GM18909 (cell line): ENCODE results near the gene DENND4A.
"Not testable (repeated sequence)": the region's sequence is repeated elsewhere in the genome, so short reads cannot be mapped to it uniquely, and the experiment has no call there.

Experiments used
- ATAC-seq: cut with Tn5 transposase; IDR thresholded peaks from one replicate; pipeline ENCODE4 v1.9.1; 2021; ENCODE audit warnings: mild to moderate bottlenecking; ENCODE audit not compliant: unreplicated experiment, poor library complexity

Gene DENND4A

GRCh38 chr15:65821070-65821469, 29.0 kb upstream of the DENND4A start:
- ATAC-seq = no peak

DNA sequence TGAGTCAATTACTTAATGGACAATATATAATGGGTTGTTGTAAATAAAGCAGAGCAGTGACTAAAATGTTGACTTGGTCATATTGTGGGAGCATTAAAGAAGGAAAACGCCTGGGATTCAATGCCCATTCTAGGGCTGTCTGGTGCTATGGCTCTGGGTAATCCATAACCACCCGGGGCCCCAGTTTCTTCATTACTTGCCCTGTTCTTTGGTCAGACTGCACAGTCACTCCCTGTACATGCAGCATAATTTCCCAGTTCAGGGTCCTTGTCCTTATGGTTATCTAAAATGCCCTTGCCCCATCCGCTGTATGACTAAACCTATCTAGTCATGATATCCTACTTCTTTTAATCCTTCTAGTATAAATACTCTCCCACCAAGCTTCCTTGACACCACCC, 27.5 kb upstream of the DENND4A start:
- no peak for ATAC-seq

- peak; percentile 68 for ATAC-seq
Observed at GRCh38 chr15:65818927-65819562, 27.0 kb upstream of the DENND4A start.

DNA sequence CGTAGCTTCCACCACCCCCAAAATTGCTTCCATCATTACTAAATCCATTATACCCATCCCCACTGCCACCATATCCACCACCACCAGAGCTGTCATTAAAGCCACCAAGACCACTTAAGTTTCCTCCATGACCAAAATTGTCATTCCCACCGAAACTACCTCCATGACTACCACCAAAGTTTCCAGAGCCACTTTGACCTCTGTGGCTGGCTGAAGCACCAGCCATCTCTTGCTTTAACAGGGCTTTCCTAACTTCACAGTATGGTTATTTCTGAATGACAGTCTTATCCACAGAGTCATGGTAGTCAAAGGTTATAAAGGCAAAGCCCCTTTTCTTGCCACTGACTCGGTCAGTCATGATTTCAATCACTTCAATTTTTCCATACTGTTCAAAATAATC, 24.3 kb upstream of the DENND4A start:
- no peak for ATAC-seq

GRCh38 chr15:65816008-65816407, 23.9 kb upstream of the DENND4A start:
- ATAC-seq = not testable (repeated sequence)

DNA sequence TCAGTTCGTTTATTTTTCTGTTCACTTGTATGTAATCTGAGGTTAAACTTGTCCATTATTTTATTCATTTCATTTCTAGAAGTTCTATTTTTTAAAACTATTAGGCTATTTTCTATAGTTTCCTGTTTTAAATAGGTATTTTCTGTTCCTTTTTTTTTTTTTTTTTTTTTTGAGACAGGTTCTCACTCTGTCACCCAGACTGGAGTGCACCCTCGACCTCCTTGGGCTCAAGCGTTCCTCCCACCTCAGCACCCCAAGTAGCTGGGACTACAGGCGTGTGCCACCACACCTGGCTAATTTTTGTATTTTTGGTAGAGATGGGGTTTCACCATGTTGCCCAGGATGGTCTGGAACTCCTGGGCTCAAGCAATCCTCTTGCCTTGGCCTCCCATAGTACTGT, 22.2 kb upstream of the DENND4A start:
- not testable (repeated sequence) for ATAC-seq

GRCh38 chr15:65812916-65813315, 20.8 kb upstream of the DENND4A start:
- ATAC-seq = no peak

DNA sequence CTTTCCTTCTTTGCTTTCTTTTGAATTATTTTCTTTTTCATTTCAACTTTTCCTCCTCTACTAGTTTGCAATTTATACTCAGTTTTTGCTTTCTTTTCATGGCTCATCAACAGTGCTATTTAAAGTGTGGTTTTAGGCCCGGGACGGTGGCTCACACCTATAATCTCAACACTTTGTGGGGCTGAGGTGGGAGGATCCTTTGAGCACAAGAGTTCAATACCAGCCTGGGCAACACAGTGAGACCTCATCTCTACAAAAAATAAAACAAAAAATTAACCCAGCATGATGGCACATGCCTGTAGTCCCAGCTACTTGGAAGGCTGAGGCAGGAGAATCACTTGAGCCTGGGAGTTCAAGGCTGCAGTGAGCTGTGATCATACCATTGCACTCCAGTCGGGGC, 20.4 kb upstream of the DENND4A start:
- no peak for ATAC-seq

- ATAC-seq = no peak
Observed at GRCh38 chr15:65811835-65812234, 19.7 kb upstream of the DENND4A start.

DNA sequence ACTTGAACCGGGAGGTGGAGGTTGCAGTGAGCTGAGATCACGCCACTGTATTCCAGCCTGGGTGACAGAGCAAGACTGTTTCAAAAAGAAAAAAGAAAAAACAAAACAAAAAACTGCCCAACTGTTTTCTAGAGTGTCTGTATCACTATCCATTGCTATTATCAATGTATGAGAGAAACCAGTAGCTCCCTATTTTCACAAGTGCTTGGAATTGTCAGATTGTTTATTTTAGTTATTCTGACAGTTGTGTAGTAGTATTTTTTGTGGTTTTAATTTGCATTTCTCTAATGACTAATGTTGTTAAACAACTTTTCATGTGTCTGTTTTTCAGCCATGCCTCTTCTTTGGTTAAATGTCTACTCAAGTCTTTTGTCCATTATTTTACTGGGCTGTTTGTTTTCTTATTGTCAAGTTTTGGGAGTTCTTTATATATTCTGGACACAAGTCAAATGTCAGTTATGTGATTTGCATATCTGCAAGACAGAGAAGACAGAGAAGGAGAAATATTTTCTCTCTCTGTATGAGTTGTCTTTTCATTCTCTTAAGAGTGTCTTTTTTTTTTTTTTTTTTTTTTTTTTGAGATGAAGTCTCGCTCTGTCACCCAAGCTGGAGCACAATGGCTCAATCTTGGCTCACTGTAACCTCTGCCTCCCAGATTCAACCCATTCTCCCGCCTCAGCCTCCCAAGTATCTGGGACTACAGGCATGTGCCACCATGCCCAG, 19.1 kb upstream of the DENND4A start:
- not testable (repeated sequence) for ATAC-seq

DNA sequence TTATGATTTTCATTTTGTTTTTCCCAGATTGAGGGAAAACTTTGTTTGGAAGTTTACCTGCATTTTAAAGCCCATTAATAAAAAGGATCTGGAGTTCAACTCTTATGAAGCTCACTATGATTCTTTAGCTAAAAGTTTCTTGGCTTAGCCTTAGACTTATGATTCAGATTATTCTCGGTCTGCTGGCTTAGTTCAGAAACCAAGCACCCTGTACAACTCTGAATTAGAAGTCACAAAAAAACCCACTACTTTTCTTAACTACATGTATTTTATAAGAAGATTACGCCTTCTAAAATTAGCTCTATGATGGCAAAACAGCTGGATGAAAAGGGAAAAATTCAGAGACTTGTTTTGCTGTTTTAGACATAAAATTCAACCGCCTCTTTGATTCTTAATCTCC, 14.3 kb upstream of the DENND4A start:
- ATAC-seq = no peak

DNA sequence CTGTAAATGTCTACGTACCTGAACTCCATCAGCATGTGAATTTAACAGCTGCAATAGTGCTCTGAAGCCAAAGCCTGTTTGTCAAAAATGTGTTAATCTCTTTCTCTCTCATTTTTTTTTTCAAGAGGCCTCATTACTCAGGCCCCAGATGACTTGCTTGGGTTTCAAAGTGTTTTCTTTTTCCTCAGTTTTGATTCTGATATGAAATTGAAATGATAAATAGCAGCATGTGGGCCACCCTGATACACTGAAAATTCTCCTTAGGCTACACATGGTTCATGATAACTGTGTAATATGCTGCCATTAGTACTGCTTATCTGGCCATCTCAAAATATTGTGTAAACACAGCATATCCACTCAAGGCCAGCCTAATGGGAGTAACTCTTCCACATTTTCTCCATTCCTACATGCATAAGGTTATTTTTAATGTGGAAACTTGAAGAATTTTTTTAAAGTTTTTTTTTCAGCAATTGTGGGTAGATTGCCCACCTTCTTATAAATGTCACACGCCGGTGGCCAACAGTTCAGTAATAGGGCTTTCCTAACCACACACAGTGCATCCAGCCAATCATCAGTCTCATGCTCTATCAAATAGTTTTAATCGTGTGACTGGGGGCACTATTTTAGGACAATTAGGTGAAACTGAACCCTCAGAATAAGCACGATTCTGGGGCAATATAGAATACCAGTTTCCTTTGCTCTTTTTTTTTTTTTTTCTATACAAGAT, 13.1 kb upstream of the DENND4A start:
- no peak for ATAC-seq

GRCh38 chr15:65804252-65804931, 12.3 kb upstream of the DENND4A start:
- no peak for ATAC-seq

- ATAC-seq = no peak
Observed at GRCh38 chr15:65801229-65801805, 9.2 kb upstream of the DENND4A start.

DNA sequence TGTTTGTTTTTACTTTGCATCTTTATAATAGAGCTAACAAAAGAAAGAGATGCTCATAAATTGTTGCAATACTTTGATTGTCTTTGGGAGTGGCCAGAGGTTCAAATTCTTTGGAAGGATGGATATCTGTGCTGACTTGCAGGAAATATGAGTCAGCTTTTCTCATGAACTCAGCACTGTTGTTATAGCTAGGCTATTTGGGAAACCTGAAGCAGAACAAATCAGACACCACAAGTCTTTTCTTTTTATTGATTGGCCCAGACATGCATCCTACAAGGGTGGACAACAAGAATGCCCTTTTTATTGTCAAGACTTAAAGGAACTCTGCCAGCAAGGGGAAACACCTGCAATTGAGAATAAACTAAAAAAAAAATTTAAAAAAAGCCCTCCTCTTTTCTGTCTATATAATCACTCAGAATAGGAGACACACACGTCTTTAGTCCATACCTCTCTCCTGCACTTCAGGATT, 4.6 kb upstream of the DENND4A start:
- ATAC-seq = no peak

DNA sequence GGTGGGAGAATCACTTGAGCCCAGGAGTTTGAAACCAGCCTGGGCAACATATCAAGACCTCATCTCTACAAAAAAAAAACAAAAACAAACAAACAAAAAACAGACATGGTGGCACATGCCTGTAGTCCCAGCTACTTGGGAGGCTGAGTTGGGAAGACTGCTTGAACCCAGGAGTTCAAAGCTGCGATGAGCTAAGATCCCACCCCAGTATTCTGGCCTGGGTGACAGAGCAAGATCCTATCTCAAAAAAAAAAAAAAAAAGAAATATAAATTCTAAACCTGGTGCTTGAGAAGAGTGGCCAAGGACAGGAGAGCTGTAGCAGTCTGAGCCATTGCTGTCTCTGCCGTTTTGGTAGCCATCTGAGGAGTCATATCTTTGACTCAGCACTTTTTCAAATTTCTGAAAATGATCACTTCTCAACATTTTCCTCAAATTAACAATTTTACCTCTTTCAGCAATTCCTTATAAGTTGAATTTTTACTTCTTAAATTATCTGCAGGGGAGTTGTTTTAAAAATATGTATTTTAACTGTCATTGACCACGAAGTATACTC, 3.6 kb upstream of the DENND4A start:
- no peak for ATAC-seq

GRCh38 chr15:65793818-65794104, 1.7 kb upstream of the DENND4A start:
- ATAC-seq = no peak

- no peak for ATAC-seq
Observed at GRCh38 chr15:65792988-65793817, 1.1 kb upstream of the DENND4A start.

GRCh38 chr15:65791335-65792137, 557 bp downstream of the DENND4A start:
- peak; percentile 2 for ATAC-seq
